ENCODE results near the gene BLM.

Gene BLM

GRCh38 chr15:90691982-90692773 is 25.0 kb upstream of the BLM start:
- no peak for DNase-seq

DNA sequence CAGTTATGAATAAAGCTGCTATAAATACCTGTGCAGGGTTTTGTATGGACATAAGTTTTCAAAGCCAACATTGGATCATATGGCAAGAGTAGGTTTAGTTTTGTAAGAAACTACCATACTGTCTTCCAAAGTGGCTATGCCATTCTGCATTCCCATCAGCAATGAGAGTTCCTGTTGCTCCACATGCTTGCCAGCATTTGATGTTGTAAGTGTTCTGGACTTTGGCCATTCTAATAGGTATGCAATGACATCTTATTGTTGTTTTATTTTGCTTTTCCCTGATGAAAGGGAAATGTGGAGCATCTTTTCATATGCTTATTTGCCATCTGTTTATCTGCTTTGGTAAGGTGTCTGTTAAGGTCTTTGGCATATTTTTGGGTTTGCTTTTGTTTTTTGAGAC is 22.2 kb upstream of the BLM start:
- no peak for DNase-seq

DNA sequence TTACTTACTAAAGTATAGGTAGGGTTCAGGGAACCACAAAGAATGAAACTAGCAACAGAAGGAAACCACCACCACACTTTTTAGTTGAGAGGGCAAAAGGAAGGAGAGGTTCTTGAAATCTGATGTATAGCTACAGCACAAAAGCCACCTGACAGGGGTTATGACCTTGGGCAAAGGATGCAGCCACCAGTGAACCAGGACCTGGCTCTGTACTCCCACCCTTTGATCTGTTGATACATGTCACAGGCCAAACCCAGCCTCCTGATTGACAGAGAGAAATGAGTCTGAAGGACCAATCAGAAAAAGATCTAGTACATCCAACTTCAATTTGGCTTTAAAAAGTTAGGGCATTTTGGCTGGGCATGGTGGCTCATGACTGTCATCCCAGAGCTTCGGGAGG is 20.0 kb upstream of the BLM start:
- no peak for DNase-seq

GRCh38 chr15:90698629-90699028 is 18.5 kb upstream of the BLM start:
- no peak for DNase-seq

GRCh38 chr15:90701048-90701447 is 16.1 kb upstream of the BLM start:
- DNase-seq, result no peak

DNA sequence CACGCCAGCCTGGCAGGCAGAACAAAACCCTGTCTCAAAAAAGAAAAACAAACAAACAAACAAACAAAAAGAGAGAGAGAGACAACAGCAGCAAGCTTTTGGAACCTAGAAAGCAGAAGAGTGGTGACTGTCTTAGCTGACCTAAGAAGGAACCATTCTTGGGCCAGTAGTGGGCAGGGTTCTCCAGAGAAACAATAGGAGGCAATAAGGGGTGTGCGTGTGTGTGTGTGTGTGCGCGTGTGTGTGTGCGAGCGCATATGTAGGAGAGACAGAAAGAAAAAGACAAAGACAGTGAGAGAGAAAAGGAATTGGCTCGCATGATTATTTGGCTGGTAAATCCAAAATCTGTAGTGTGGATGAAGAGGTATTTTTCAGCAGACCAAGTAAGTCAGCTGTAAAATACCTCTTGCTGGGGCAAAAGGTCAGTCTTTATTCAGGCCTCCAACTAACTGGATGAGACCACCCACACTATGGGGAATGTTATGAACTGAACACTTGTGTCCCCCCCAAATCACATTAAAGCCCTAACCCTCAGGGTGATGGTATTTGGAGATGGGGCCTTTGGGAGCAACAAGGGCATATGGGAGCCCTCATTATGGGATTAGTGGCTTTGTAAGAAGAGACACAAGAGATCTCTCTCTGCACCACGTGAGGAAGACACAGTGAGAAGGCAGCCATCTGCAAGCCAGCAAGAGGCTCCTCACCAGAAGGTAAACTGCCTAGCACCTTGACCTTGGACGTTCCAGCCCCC is 15.1 kb upstream of the BLM start:
- no peak for DNase-seq

DNA sequence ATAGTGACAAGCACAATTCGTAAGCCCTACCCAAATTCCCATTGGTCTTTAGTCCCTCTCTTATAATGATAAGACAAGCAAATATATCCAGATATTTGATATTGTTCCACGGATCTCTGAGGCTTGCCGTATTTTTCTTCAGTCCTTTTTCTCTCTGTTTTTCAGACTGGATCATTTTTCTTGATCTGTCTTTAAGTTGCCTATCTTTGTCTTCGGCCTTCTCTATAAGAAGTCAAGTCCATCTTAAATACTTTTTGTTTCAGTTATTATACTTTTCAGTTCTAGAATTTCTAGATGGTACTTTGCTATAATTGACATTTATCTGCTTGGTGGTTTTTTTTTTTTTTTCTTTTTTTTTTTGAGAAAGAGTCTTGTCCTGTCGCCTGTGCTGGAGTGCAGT is 13.7 kb upstream of the BLM start:
- DNase-seq, result no peak

- DNase-seq, result no peak
Observed at GRCh38 chr15:90705212-90705611, 11.9 kb upstream of the BLM start.

DNA sequence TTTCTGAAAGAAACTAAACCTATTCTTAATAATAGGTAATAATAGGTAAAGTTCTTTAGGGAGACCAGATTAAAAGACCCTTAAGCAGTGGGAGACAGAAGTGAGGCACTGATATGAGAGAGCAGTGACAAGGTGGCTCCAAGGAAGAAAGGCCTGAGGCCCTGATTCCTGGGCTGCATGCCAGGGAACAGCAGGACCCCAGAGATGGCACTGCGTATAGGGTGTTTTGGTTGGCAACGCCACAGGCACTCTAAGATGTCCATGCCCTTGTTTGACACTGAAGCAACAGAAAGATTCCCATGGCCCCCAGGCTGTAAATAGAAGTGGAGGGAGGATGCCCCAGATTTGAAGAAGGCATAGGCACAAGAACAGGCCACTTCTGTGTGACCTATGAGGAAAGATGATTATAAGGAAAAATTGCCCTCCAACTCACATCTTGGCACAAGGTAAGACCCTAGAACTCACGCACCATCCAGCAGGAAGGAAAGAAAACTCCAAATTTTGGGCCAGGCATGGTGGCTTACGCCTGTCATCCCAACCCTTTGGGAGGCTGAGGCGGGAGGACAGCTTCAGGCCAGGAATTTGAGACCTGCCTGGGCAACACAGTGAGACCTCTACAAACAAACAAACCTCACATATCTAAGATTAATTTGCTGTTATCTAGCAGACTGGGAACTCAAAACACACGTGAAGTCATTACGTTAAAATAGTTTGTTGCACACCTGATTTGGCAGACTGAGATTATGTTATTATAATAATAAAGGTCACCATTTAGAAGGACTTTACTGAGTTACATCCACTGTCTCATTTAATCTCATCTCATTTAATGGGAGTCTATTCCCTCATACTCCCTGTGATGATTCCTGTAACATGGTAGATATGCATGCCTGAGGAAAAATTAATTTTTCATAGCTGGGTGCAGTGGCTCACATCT is 10.5 kb upstream of the BLM start:
- no peak for DNase-seq

DNA sequence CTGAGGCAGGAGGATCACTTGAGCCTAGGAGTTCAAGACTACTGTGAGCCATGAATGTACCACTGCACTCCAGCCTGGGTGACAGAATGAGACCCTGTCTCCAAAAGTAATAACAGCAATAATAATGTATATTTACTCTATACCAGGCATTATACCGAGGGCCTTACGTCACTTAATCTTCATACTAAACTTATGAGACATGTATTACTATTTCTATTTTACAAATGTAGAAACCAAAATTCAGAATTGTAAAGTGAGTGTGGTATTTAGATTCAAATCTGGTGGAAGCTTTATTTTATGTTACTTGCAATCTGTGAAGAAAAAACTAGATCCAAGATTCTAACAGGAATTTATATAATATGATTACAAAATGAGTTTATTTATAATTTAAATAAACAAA is 9.7 kb upstream of the BLM start:
- DNase-seq, result no peak

- no peak for DNase-seq
Observed at GRCh38 chr15:90708516-90708915, 8.6 kb upstream of the BLM start.

DNA sequence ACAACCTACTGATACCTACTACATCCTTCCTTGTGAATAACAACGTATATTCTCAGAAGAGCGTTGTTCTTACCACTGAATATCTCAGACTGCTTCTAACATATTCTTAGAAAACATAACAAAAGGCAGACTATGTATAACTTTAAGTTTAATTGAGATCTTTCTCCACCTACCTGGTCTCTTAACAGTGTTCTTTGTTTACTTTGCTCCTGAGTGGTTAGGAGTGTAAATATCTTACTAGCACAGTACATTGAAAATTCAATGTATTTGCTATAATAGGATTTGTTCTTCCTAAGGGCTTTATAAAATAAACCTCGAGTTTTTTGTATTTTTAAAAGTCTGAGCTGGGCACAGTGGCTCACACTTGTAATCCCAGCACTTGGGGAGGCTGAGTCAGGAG is 7.9 kb upstream of the BLM start:
- DNase-seq, result no peak

GRCh38 chr15:90710436-90711027 is 6.6 kb upstream of the BLM start:
- no peak for DNase-seq

DNA sequence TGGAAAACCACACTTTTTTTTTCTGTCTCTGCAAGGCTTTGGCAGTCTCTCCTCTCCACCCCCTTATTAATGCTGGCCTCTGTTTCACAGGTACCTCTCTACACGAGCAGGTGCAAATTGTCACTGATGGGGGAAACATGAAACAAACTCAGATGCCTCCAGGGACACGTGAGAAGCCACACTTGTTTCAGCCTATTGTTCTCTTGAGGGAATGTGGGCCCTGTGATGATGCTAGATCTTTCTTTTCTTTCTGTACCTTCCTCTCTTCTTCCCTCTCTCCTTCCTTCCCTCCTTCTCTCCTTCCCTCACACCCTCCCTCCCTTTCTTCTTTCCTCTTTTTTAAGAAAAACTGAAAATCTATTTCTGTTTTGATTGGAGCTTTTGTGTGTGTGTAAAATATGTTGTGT is 5.7 kb upstream of the BLM start:
- DNase-seq, result no peak

GRCh38 chr15:90711842-90712241 is 5.3 kb upstream of the BLM start:
- DNase-seq, result no peak

DNA sequence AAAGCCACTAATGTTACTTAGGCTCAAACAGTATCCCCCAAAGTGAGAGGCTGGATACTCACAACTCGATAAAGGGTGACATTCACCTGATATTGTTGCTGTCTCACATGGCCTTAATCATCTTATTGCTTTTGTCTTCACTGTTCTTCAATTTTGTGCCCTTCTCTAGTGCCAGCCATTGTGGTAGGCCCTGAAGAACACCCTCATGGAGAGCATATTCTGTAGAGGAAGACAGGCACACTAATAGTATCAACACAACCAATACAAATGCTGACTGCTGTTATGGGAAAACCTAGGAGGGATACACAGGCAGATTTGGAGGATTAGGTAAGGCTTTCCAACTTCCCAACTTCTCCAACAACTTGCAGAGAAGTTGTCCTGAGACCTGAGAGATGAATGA is 4.1 kb upstream of the BLM start:
- DNase-seq, result no peak

- DNase-seq, result no peak
Observed at GRCh38 chr15:90716317-90716975, 700 bp upstream of the BLM start.

- DNase-seq, result peak; percentile 26
Observed at GRCh38 chr15:90718232-90718631, 1.1 kb downstream of the BLM start.

- no peak for DNase-seq
Observed at GRCh38 chr15:90720131-90720530, 3.0 kb downstream of the BLM start.

- no peak for DNase-seq
Observed at GRCh38 chr15:90729261-90729660, 12.1 kb downstream of the BLM start.

DNA sequence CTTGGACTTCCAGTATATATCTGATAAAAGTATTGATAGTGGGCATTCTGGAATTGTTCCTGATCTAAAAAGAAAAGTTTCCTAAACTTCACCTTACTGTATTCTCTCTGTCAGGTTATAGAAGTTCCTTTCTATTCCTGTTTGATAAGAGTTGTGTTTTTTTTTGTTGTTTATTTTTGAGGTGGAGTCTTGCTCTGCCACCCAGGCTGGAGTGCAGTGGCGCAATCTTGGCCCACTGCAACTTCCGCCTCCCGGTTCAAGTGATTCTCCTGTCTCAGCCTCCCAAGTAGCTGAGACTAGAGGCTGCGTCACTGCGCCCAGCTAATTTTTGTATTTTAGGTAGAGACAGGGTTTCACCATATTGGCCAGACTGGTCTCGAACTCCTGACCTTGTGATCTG is 13.1 kb downstream of the BLM start:
- no peak for DNase-seq

- no peak for DNase-seq
Observed at GRCh38 chr15:90735923-90736322, 18.8 kb downstream of the BLM start.

Measured in hematopoietic multipotent progenitor cell treated with erythropoietin and hydrocortisone succinate and interleukin-3 and kit ligand, for 8 days (in vitro differentiated cells).